Measurements from ENCODE around the gene SEC23IP.

- TF ChIP-seq CTCF (IDR thresholded peaks at IDR 0.05), result no peak
- no peak for TF ChIP-seq EP300 (IDR thresholded peaks at IDR 0.05; ENCODE audit: low read depth)
Measured at GRCh38 chr10:119942973-119943372, 50.4 kb downstream of the SEC23IP start.

Data from transverse colon (tissue), 3 donors.